ENCODE measurements around the gene LRRC37A2.
"Not testable (repeated sequence)": the region's sequence is repeated elsewhere in the genome, so short reads cannot be mapped to it uniquely, and the experiment has no call there.

The LRRC37A2 gene

DNA sequence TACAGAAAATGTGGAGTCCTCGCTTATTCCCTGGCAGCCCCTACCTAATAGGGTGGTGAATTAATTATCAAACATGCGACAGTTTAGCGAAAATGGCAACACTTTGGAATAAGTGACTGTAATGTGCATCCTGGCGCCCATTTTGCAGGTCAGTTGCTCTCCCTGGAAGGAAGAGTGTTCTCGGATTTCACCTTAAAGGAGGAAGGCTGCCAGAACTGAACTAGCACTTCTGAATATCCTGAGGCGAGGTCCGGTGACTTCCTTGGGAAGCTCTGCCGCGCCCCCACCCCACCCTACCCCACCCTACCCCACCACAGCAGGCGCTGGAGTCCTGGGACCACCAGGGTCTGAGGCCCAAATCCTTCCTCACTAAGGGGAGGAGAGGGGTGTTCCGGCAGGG is at the start of gene LRRC37A2:
TSS of gene LRRC37A2 (plus strand) at position 301 of the 400 bp plus-strand sequence. CDS start 245 bp downstream, outside the sequence.
- not testable (repeated sequence) for DNase-seq (ENCODE audit: low spot score)

DNA sequence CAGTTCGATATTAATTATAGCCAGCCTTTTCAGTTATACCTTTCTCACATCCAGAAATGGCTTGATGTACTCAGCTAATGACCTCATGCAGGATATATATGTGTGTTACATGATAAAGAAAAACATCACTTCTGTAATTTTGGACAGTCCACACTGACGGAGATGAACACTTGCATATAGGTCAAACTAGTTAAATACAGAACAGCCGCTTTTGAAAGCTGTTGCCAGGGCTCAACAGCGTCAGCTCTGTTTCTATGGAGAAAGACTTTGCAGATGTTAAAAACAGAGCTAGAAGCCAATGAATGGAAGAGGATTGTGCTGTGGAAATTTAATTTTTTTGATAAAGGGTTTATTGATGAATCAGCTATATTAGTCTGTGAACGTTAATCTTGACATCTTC is 44.6 kb upstream of the LRRC37A2 start:
- DNase-seq (ENCODE audit: low spot score) = not testable (repeated sequence)

DNA sequence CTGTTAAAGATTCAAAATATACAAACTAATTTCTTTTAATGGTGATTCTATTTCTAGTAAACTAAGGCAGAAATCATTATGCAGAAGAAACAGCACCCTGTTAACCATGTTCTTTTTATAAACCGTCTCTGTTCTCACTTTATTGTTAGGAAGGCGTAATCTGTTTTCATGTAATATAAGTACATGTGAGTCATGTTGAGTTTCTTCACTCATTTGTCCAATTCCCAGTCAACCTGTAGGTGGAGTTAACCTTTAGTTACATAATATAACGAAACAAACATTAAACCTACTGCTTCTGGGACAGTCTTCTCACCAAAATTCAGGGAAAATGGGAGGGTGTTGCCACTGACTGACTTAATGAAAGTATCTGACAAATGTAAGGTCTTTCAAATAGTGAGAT is 37.8 kb upstream of the LRRC37A2 start:
- DNase-seq (ENCODE audit: low spot score) = not testable (repeated sequence)

DNA sequence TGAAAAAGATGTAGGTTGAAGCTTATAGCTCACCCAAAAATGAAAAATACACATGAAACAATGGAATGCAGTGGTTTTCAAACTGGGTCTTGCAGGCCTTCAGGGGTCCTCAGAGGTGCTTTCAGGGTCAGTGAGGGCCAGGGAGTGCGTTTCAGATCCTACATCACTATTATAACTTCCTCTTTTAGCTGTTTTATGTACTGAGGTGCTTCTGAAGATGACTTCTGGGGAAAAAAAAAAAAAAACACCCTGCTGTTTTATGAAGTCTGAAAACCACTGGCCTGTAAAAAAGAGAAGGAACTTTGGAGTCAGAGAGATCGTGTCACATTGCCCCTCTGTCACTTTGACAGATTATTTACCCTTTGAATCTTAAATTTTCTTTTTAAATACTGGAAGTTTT is 36.7 kb upstream of the LRRC37A2 start:
- not testable (repeated sequence) for DNase-seq (ENCODE audit: low spot score)

DNA sequence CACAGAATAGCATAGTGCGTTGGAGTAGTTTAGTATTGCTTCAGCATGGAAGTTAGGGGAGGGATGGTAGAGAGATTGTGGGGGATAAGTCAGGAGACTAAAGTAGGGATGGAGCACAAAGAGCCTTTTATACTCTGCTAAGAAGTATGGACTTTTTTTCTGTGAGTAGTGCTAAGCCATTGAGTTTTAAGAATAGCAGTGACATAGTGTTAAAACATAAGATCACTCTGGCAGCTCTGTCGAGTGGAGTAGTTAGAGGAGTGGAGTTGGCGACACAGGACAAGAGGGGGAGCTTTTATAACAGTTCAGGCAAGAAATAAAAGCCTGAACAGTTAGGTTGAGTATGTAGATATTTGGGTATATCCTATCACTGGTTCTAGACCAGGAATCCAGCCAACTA is 33.4 kb upstream of the LRRC37A2 start:
- not testable (repeated sequence) for DNase-seq (ENCODE audit: low spot score)

DNA sequence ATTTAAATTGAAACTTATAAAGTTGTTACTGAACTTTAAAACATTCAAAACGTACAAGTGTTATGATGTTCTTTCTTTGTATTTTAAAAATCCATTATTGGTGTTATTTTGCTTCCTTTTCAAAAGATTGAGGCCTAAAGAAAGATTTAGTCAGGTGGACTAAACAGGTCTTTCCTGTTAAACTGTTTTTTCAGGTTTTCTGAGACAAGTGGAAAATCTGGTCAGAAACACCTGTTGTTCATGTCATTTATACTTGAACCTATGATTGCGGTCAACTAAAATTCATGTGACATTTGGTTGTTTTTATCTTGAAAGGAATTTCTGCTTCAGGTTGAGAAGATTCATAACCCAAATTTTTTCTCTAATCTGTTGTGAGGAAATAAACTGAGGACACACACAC is 31.0 kb upstream of the LRRC37A2 start:
- DNase-seq (ENCODE audit: low spot score) = not testable (repeated sequence)

DNA sequence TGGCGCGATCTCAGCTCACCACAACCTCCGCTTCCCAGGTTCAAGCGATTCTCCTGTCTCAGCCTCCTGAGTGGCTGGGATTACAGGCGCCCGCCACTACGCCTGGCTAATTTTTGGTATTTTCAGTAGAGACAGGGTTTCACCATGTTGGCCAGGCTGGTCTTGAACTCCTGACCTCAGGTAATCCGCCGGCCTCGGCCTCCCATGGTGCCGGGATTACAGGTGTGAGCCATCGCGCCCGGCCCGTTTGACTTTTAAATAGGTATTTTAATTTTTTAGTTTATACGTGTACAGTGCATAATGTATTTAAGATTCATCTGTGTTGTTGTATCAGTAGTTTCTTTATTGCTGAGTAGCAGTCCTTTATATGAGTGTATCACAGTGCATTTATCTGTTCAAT is 20.2 kb upstream of the LRRC37A2 start:
- not testable (repeated sequence) for DNase-seq (ENCODE audit: low spot score)

DNA sequence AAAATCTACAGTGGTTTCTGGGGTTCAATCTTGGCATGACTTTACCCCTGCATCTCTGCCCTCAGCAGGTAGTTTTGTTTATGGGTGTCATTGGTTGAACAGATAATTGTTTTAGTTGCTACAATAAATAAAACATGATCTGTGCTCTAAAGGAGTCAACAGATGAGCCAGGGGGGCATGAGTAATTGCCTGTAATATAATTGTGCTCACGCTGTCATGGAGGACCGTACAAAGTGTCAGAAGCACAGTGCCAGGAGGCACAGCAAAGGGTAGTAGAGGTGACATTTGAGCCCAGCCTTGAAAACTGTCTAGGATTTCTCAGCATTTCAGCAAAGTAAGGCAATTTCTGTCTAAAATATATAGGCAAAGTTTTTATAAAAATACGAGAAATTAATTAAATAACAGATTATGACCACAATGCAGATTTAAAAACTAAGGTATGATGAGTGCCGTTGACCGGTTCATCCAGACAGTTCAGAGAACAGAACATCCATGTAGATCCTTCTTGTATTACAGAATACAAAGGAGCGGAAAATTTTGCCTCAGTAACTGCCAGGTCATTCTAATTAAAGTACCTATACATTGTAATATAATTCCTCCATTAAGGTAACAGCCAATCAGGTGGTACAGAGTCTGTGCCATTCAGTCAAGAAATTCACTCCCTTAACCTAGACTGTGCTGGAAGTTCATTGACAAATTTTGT is 12.7 kb upstream of the LRRC37A2 start:
- not testable (repeated sequence) for DNase-seq (ENCODE audit: low spot score)

DNA sequence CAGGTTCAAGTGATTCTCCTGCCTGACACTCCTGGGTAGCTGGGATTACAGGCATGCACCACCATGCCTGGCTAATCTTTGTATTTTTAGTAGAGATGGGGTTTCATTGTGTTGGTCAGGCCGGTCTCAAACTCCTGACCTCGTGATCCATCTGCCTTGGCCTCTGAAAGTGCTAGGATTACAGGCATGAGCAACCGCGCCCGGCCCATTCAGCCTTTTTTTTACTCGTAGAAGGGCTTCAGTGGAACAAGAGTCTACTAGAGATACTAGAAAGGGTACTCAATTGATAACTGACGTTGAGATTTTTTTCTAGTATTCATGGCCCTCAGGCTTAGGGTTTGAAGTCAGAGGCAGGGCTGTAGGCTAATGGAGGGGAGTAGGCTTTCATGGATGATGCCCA is 6.4 kb upstream of the LRRC37A2 start:
- not testable (repeated sequence) for DNase-seq (ENCODE audit: low spot score)

DNA sequence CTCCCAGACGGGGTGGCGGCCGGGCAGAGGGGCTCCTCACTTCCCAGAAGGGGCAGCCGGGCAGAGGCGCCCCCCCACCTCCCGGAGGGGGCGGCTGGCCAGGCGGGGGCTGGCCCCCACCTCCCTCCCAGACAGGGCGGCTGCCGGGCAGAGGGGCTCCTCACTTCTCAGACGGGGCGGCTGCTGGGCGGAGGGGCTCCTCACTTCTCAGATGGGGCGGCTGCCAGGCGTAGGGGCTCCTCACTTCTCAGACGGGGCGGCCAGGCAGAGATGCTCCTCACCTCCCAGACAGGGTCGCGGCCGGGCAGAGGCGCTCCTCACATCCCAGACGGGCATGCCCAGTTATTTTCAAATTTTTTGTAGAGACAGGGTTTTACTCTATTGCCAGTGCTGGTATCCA is 22.4 kb downstream of the LRRC37A2 start:
- DNase-seq (ENCODE audit: low spot score) = not testable (repeated sequence)

DNA sequence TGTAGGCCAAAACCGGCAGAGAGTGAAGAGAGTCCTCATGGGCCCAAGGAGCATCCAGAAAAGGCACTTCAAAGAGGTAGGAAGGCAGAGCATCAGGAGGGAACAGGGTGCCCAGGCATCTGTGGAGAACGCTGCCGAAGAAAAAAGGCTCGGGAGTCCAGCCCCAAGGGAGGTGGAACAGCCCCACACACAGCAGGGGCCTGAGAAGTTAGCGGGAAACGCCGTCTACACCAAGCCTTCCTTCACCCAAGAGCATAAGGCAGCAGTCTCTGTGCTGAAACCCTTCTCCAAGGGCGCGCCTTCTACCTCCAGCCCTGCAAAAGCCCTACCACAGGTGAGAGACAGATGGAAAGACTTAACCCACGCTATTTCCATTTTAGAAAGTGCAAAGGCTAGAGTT is 36.3 kb downstream of the LRRC37A2 start:
- DNase-seq (ENCODE audit: low spot score) = not testable (repeated sequence)

DNA sequence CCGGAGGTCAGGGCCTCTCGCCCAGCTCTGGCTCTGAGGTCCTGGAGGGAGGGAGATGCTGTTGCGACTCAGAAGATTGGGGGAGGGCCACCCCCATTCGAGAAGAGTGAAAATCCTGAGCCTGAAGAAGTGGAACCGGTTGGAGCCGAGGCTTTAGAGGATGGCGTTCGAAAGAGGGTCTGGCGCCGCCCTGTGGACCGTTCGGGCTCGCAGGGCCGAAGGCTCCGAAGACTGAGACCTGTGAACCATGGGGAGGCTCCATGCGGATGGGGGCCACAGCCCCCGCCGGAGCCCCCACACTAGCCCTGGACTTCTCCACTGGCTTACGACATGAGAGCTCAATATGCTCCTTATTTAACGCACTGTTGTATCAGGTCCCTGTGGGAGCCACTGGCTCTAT is 46.9 kb downstream of the LRRC37A2 start:
- not testable (repeated sequence) for DNase-seq (ENCODE audit: low spot score)

DNA sequence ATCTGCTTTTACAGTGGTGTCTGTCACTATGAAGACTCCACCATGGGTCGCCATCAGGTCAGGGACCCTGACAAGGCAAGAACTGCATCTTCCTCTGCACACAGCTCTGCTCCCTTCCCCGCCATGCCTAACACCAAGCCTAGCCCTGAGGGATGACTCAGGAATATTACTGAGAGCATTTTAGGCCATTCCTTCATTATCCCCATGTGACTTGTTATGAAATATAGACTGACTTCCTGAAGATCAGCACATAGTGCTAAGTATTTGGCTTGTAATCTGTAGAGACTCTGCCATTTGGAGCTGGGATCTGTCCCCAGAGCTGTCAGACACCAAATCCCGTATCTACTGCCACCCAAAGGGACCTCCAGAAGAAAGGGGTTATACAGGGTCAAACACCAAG is 47.8 kb downstream of the LRRC37A2 start:
- DNase-seq (ENCODE audit: low spot score) = not testable (repeated sequence)

DNA sequence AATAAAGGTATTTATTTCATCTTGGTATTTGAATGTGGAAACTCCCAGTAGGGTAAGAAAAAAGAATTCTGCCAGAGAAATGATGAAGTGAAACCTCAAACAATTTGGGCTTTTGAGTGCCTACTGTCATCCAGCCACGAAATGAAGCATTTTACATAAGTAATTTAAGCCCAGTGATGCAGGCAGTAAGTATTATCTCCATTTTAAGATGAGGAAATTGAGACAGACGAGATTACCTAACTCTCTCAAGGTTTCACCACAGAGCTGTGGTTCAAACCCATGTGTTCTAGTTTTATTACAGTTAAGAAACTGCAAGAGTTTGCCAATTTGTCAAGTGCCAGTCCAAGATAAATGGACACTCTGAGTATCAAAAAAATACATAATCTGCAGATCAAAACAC is 54.0 kb downstream of the LRRC37A2 start:
- DNase-seq (ENCODE audit: low spot score) = not testable (repeated sequence)

DNA sequence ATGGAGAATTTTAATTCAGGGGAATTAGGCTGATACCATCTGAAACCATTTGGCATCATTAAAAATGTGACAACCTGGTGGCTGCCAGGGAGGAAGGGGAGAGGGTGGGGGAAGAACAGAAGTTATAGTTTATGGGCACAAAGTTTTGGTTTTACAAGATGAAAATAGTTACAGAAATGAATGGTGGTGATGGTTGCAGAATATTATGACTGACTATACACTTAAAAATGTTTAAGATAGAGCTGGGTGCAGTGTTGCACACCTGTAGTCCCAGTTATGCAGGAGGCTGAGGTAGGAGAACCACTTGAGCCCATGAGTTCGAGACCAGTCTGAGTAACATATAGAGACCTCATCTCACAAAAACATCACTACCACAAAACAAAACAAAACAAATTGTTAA is 54.7 kb downstream of the LRRC37A2 start:
- DNase-seq (ENCODE audit: low spot score) = not testable (repeated sequence)

DNA sequence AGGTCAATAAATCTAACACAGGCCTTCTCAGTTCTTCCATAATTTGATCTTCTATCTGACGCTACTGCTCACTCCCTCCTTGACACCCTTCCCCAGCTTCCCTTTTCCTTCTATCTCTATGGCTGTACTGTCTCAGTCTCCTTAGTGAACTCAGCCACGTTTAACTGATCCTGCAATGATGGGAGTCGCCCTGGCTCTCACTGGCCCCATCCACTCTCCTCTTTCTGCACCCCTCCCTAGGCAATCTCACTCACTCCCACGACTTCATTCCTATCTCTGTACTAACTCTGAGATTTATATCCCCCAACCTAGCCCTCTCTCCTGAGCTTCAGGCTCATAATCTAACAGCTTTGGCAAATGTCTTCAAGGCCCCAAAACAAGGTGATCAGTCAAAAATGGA is 59.5 kb downstream of the LRRC37A2 start:
- not testable (repeated sequence) for DNase-seq (ENCODE audit: low spot score)

DNA sequence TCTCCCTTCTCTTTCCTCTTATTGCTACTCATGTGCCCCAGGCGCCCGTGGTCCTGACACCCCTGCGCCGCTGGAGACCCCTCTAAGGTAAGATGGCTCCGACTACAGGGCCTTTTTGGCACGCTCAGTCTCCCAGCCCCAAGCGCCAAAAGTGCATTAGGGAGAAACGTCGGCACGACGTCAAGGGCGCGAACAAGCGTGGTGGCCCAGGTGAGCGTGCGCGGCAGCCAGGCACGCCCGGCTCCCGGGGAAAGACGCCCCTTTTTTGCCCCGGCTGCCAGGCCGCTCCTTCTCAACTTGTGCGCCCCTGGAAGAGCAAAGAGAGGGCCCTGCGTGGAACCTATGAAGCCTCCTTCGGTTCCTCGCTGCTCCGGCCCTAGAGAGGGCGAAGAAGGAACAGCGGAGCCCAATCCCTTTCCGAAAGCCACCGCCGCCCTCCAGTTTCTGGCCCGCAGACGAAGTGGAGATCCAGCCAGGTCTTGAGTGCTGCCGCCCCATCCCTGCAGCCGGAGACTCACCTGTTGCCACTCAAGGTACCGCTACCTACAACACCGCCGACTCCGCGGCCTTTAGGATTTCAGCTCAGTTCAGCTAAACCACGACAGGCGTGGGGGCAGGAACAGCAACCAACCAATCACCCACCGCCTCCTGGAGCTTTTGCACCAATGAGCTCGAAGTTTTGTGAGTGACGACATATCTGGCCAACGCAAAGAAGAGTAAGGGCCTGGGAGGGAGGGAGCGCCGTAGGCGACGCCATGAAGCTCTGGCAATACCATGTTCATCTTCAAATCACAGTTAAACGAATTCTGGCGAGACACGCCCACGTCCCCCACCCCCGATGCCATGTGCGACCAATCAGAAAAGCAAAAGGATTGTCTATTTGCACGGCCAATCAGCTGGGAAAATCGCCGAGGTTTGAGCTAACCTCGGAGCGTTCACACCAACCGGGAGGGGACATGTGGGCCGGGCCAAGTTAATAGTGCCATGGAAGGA is 67.1 kb downstream of the LRRC37A2 start, which contains the start of gene ARL17A:
TSS of gene ARL17A (minus strand) at position 609 of the 993 bp plus-strand sequence. CDS start 3,369 bp downstream, outside the sequence.
- DNase-seq (ENCODE audit: low spot score) = not testable (repeated sequence)

DNA sequence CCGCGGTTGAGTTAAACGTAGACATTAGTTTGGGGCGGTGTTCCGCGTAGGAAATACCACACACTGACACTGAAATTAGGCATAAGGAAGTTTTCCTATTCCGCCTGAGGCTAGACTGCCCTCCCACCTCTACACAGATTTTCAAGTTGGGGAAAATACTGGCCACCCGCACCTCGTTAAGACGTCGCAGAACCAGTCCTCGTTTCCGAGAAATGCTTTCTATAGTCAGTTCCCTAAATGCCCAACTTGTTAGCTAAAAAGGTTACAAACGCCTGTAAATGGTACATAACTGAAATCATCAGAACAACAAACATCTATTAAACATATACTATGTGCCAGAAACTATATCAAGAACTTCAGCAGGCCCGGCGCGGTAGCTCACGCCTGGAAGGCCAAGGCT is 67.8 kb downstream of the LRRC37A2 start:
- DNase-seq (ENCODE audit: low spot score) = not testable (repeated sequence)

DNA sequence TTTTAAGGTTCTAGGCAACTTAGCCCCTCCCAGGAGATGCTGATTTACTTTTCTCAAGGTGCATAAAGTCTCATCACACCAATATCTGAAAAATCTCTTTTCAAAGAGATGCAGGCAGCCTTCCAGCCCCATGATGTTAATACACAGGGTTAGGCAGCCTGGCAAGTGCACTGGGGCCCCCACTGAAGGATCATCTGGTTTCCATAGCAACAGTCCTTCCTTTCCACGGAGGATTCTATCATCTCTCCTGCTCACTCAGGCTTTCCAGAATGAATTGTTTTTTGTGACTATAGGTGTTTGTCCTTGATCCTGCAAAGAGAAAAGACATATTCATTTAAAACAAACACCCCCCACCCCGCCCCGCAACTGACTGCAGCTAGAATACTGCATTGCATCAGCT is 73.2 kb downstream of the LRRC37A2 start:
- DNase-seq (ENCODE audit: low spot score) = not testable (repeated sequence)

DNA sequence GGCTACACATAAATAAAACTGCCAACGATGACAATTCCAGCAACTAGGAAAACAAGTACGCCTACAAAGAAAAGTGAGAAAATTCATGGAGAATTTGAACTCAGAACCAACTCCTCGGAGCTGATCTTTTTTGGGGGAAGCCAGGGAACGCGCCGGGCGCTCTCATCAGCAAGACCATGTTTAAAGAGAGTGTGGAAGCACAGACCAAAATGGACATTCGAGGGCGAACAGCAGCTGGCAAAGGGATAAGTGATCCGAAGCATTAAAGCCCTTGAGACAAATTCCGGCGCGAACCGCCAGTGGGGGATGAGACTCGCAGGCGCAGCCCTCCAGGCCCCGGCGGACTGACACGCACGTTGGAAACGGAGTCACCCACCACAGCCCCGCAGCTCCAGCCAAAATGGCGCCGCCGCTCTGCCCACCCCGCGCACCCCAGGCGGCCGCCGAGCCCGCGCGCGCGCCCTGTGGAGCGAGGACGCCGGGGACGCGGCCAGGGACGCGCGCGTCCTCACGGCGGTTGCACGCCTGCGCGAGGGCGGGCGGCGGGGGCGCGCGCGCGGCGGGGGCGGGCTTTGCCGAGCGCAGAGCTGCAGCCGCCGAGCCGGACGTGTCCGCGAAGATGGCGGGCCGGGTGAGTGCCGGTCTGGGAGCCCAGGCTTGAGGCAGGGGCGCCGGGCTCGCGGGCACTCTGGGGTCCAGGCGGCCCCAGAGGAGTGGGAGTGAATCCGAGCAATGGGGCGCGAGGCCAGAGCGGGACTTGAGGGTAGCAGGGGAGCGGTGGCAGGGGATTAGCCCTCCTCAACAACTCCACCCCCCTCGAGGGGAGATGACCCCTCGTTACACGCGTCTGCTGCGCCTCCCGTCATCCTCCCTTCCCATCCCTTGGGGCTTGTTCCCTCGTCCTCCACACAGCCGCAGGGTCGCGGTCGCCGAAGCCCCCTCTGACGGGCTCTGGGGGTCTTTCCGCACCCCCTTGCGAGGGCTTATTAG is 78.2 kb downstream of the LRRC37A2 start, which contains the start of gene NSF:
TSS of gene NSF (plus strand) at position 513 of the 990 bp plus-strand sequence. CDS start at position 620, 107 bp downstream.
- not testable (repeated sequence) for DNase-seq (ENCODE audit: low spot score)

DNA sequence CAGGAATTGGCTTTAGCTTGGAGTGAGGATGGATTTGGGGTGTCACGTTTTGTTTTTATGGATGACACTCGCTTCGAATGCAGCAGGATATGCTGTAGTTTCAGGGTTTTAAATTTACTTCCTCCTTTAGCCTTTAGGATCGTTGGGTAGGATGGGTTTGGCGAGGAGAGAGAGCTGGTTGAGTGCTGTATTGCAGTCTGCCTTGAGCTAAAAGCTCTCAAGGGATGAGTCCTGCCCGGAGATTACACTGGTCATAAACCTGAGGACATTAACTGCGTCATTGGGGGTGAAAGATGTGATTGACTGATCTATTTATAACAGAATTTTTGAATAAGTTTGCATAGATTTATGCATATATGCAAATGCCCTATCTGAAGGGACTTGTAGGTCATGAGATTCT is 79.1 kb downstream of the LRRC37A2 start:
- not testable (repeated sequence) for DNase-seq (ENCODE audit: low spot score)

Data from AG08396 (cell line).